NOMO-1 (cell line): ENCODE measurements around the gene RTCA.
"Not testable (repeated sequence)": the region's sequence is repeated elsewhere in the genome, so short reads cannot be mapped to it uniquely, and the experiment has no call there.

Experiments
- DNase-seq, 2 experiments: peaks; one replicate each; lab custom pipeline; 2025; ENCODE audit not compliant: unreplicated experiment in 2 of 2; lab: John Stamatoyannopoulos, UW

The RTCA gene

DNA sequence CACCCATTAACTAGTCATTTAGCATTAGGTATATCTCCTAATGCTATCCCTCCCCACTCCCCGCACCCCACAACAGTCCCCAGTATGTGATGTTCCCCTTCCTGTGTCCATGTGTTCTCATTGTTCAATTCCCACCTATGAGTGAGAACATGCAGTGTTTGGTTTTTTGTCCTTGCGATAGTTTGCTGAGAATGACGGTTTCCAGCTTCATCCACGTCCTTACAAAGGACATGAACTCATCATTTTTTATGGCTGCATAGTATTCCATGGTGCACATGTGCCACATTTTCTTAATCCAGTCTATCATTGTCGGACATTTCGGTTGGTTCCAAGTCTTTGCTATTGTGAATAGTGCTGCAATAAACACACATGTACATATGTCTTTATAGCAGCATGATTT, 7.6 kb upstream of the RTCA start:
- DNase-seq: not testable (repeated sequence)

DNA sequence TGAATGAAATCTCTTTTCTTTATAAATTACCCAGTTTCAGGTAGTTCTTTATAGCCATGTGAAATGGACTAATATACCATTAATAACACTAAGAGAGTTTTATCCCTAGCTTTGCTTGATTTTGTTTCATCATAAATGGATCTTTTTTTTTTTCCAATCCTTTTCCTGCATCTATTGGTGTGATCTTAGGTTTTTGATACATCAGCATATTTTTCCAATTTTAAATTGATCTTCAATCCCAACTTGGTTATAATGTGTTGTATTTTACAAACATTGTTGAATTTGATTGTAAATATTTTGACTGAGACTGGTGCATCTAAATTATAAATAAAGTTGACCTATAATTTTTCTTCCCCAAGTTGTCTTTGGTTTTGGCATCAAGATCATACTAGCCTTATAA, 4.3 kb upstream of the RTCA start:
- no peak for DNase-seq

DNA sequence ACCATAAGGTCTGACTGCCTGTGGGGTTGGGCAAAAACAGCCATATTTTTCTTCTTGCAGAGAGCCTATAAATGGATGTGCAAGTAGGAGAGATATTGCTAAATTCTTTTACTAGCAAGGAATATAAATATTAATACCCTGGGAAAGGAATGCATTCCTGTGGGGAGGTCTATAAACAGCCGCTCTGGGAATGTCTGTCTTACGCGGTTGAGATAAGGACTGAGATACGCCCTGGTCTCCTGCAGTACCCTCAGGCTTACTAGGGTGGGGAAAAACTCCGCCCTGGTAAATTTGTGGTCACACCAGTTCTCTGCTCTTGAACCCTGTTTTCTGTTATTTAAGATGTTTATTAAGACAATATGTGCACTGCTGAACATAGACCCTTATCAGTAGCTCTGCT, 1.9 kb upstream of the RTCA start:
- not testable (repeated sequence) for DNase-seq

DNA sequence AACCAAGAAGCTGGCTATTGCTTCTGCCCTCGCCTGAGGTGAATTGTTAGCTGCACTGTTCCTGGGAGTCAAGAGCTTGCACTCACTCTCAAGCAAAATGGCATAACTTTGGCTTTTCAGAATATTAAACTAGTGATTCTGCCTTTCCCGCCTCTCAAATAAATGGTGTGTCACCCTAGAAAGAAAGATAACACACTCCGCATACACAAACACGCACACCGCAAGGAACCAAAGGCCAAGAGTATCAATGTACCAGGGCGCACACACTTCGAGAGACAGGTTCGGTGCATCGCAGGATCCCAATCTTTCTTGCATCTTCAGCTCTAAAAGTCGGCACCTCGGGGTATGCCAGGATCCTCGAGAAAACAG, 470 bp upstream of the RTCA start:
- peak; percentile 38 to 69 for DNase-seq

DNA sequence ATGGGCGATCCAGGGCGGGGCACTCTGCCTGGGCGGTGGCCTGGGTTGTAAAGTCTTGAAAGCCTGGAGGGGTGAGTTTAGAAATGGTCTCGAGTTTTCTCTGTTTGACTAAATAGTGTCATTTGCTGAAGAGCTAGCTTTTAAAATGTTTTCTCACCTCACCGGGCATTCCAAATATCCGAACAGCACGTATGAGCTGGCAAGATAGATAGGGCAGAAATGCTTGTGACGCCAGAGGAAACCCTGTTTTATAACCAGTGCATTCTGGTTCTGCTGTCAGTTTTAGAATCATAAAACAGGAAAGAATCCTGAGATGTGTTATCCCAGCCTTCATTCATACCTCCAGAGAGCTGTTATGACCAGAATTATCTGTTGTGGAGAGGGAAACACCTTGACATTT, 725 bp downstream of the RTCA start:
- no peak for DNase-seq

DNA sequence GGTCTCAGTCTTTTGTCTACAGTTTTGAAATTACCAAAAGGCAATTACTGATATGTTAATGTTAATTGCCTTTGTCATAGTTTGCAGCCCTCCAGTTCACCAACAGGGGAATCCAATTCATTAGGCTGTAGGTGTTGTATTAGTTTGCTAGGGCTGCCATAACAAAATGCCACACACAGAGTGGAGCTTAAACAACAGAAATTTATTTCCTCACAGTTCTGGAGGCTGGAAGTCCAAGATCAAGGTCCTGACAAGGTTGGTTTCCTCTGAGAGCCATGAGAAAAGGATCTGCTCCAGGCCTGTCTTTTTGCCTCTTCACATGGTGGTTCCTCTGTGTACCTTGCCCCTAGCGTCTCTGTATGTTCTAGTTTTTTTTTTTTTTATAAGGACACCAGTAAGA, 1.3 kb downstream of the RTCA start:
- DNase-seq: no peak

DNA sequence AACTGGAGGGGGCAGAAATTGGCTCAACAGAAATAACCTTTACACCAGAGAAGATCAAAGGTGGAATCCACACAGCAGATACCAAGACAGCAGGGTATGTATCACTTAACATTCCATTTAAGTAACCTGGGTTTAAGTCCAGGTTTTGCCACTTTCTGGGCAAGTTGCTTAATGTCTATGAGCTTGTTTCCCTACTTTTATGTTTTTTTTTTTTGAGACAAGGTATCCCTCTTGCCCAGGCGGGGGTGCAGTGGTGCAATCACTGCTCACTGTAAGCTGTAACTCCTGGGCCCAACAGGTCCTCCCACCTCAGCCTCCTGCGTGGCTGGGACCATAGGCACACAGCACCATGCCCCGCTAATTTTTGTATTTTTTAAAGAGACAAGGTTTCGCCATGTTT, 2.2 kb downstream of the RTCA start:
- DNase-seq: no peak

DNA sequence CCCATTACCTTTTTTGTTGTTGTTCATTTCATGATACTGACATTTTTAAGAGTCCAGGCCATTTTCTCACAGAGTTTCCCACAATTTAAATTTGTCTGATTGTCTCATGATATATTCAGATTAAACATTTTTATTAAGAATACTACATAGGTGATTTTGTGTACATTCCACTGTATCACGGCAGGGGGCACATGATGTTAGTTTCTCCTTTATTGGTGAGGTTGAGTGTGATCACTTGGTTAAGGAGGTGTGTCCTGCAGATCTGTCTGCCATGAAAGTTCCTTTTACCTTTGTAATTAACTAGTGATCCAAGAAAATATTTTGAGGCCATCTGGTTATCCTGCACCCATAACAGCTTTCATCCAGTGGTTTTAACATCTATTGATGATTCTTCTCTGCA, 11.8 kb downstream of the RTCA start:
- no peak for DNase-seq

DNA sequence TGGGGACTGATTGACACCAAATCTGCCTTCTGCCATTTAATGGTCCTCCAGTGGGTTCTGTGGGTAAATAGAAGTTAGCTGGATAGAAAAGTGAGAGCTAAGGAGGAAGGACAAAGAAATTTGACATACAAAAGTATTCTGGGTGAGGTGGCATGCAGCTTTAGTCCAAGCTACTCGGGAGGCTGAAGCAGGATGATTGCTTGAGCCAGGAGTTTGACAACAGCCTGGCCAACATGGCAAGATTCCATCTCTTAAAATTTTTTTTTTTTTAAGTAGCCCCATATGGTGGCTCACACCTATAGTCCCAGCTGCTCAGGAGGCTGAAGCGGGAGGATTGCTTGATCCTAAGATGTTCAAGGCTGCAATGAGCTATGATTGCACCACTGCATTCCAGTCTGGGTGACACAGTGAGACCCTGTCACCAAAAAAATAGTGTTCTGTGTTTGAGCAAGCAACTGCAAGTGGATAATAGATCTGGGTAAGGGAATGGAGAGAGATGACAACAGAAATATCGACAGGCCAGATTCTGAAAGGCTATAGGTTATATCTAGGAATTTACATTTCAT, 13.4 kb downstream of the RTCA start:
- DNase-seq: no peak

DNA sequence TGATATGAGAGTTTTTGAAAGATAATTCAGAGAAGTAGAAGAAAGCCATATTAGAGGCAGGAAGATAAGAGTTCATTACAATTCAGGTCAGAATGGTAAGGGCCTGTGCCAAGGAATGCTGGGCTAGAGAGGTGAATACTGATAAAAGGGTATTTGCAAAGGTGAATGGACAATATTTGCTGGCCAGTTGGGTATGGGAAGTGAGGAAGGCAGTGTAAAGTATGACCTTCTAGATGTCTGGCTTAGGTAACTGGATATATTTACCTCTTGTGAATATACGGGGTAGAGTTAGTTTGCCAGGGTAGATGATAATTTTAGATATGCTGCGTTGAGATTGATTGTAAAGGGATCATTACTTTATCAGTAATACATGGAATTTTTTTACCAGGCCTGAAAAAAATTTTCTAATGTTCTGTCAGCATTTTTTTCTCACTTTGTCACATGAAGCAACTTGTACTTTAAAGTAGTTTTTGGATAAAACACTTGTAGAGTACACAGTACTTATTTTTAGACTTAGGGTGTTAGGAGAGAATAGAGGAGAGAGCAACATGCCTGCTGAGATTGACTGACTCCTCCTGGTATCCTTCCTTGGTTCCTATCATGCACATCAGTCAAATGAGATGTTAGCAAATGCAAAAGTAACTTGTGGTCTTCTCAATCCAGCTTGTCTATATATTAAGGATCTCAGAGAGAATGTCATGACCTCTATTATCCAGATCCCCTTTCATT, 14.1 kb downstream of the RTCA start:
- no peak for DNase-seq

DNA sequence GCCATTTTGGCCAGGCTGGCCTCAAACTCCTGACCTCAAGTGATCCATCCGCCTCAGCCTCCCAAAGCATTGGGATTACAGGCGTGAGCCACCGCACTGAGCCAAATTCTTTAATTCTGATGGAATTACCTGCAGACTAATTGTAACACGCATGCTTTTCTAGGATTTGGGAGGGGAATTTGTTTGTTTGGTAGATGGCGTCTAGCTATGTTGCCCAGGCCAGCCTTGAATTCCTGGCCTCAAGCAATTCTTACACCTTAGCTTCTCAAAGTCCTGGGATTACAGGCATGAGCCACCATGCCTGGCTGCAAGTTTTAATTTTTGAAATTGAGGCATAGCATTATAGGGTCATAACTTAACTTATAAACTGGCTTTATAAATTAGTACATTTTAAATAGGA, 18.6 kb downstream of the RTCA start:
- DNase-seq: no peak

DNA sequence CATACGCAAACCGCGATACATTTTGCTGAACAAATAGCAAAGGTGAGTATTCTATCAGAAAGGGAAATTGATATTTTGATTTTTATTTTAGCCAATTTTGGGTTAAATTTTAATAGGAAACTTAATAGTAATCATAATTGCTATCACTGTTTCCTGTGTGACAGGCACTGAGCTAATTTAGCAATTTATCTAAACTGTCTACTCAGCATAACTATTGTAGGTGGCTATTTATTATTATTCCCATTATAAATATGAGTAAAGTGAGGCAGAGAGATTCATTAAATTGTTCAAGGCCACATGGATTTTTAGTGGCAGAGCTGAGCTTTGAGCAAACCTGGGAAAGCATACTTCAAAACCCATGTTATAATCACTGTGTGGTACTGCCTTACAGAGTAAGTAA, 21.1 kb downstream of the RTCA start:
- DNase-seq: no peak

DNA sequence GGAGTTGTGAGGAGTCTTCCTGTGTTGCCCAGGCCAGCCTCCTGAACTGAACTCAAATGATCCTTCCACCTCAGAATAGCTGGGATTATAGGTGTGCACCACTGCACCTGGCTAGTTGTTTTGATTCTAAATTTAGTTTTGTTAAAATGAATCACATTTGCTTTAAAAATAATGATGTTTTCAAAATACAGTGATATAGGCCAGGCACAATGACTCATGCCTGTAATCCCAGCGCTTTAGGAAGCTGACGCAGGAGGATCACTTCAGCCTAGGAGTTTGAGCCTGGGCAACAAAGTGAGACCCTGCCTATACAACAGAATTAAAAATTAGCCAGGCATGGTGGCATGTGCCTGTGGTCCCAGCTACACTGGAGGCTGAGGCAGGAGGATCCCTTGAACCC, 24.3 kb downstream of the RTCA start:
- no peak for DNase-seq

DNA sequence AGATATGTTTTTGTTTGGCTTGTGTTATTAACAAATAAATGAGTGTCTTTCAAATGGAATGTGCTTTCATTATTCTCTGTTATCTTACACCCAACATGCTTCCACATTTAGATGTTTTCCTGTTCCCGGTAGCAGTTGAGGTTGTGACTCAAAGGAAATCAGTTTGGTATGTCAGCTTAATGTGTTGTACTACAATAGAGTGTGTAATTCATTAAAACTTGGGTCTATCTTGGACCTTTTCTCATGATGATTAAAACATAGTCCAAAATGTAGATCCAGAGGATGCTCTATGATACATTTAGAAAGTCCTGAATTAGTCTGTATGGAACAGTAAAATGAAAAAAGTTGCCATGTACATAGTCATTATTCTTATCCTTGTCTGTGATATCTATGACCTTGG, 26.7 kb downstream of the RTCA start:
- DNase-seq: no peak

DNA sequence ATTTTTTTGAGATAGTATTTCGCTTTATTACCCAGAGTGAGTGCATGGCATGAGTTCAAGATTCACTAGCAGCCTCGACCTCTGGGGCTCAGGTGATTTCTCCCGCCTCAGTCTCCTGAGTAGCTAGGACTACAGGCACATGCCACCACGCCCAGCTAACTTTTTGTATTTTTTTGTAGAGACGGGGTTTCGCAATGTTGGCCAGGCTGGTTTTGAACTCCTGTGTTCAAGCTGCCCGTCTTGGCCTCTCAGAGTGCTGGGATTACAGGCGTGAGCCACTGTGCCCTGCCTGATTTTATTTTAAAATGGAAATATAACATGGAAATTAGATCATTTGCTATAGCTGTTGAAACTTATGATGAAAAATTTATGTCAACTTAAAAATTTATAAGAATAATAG, 30.1 kb downstream of the RTCA start:
- no peak for DNase-seq

DNA sequence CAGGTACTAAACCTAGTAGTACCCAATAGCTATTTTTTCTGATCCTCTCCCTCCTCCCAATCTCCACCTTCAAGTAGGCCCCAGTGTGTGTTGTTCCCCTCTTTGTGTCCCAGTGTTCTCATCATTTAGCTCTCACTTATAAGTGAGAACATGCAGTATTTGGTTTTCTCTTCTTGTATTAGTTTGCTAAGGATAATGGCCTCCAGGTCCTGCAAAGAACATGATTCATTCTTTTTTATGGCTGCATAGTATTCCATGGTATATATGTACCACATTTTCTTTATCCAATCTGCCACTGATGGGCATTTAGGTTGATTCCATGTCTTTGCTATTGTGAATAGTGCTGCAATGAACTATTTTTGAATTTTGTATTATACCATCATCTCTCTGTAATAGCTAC, 31.0 kb downstream of the RTCA start:
- not testable (repeated sequence) for DNase-seq

DNA sequence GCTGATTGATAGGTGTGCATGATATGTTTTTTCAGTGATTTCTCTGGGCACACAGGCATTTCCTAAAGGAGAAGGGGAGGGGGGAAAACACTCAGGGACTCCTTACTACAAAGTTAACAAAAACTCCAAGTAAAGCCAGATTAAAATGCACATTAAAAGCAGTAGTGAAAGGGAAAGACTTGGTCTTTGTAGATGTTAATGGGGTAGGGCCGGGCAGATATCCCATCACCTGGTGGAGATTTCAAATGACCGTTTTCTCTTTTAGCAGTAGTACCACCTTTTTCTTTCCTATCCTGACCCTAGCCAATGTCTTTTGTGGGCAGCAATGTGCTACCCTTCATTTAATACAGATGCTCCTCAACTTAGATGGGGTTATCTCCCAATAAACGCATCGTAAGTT, 32.5 kb downstream of the RTCA start:
- DNase-seq: no peak

DNA sequence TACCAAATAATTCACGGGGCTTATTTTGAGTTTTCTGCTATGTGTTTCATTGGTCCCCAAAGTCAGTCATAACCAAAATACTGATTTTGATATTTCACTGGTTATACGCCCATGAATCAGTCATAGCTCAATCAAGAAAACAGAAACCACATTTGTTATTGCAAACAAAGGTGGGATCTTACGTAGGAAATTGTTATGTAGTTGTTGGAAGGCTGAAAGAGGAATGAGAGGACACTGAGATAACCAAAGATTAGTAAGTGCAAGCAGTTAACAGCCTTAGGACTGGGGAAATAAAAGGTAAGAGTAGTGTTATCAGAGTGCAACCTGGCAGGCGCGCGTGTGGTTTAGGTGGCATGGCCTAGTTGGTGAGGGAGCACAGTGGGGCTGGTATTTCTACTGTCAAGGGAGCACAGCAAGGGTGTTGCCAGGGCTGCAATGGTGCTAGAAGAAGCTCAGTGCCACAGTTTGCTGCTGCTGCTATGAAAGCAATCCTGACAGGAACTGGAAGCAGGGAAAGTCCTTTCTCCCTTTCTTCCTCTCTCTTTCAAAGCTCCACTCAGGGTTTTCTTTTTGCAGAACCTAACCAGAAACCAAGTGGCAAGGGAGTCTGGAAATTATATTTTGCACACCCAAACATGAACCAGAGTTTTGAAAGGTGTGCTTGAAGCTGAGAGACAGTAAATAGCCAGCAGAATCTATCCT, 33.7 kb downstream of the RTCA start:
- no peak for DNase-seq

DNA sequence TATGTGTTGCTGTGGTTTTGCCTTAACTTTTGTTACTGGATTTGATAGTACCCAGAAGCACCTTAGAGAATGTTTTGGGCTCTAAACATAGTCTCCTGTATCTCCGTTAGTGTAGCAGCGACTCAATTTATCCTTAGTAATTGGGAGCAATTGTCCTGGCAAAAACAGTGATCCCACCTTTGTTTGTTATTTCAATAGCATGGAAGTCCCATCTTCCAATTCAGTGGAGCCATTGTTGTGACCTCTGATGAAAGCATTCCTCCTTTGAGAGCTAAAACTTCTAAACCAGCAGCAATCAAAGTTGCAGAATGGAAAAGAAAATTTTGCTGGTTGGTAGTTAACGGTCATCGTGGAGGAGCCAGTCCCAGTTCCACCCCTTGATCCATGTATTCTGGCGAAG, 34.7 kb downstream of the RTCA start:
- no peak for DNase-seq

DNA sequence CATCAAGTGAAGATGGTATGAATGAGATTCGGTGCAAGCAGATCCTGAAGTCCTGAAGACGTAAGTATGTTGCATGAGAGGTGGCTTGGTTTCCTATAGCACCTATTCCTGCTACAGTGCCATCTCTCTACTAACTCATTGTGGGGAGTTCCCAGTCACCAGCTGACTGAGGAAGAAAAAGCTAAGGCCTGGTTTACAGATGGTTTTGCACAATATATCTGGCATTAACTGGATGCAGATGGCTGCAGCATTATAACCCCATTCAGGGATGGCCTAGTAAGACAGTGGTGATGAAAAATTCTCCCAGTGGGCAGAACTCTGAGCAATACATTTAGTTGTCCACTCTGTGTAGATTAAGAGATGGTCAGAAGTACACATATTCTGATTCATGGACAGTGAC, 36.7 kb downstream of the RTCA start:
- DNase-seq: no peak

DNA sequence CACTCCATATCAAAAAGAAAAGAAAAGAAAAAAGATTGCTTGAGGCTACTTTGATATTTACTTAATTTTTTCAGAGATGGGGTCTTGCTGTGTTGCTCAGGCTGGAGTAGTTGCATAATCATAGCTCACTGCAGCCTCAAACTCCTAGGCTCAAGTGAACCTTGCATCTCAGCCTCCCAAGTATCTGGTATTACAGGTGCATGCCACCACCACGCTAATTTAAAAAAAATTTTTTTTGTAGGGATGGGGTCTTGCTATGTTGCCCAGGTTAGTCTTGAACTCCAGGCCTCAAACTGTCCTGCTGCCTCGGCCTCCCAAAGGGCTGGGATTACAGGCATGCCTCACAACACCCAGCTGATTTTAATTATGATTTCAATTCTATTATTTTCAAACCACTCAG, 38.2 kb downstream of the RTCA start:
- no peak for DNase-seq

DNA sequence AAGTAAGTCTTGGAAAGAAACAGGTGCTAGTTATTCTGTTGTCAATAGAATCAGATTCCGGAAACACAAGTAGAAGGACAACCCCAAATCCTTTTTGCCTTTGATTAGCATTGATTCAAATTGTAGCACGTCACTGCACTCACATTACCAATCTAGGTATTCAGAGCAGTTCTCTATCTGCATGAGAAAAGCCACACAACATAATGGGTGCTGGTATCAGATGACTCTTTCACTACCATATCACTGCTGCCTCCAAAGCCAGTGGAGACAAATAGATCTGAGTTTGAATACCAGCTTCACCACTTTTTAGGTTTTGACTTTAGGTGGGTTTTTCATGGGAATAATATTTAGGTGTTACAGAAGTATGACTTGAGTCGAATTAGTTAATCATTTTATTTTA, 38.9 kb downstream of the RTCA start:
- no peak for DNase-seq
